B cell (primary cell): ENCODE measurements around the gene TARS2. TPM values are rescaled to one million over a fixed set of nuclear protein-coding genes. Genes with fewer than 3 reads are reported as not detected.

ENCODE experiments used
- ATAC-seq: fragments of 200-7000 bp; cut with Tn5 transposase; one replicate; pipeline ENCODE4 v1.10.0; 2021; ENCODE audit warnings: low read depth, mild to moderate bottlenecking, moderate number of reproducible peaks, moderate library complexity
- CTCF ChIA-PET: fragments of 350-600 bp; sonication (Branson Sonifier 250); formaldehyde crosslinking; loops from one replicate; lab custom pipeline; 2021; ENCODE audit warnings: antibody characterized with exemption, inconsistent platforms; lab: Charles Lee
- POLR2A ChIA-PET: fragments of 350-600 bp; sonication (Branson Sonifier 250); formaldehyde crosslinking; loops from one replicate; lab custom pipeline; 2021; ENCODE audit warnings: antibody characterized with exemption; lab: Charles Lee
- DNase-seq: peaks from one replicate; pipeline ENCODE4 v3.0.0; 2013
- H2AFZ ChIP-seq: 2 replicates; pipeline ENCODE4 v1.6.1; 2012; ENCODE audit warnings: mild to moderate bottlenecking, low read depth, low read length; ENCODE audit not compliant: insufficient read depth, poor library complexity, severe bottlenecking
- H3K27ac ChIP-seq, 2 donors: 1 replicate in 1 of 2; 2 replicates in 1 of 2; pipeline ENCODE4 v1.5.1; 2012 to 2013; ENCODE audit warnings: low read length in 2 of 2, mild to moderate bottlenecking in 2 of 2, moderate library complexity in 1 of 2
- H3K27me3 ChIP-seq, 4 experiments: fragments of 200-600 bp in 1 of 4; sonication (generic) in 1 of 4; replicated peaks in 1 of 4; 1 replicate in 2 of 4; 2 replicates in 2 of 4; pipeline versions ENCODE4 v1.6.1 to v1.7.0; 2013 to 2016; ENCODE audit warnings: low read length in 3 of 4, mild to moderate bottlenecking in 2 of 4, mixed read lengths in 1 of 4, moderate library complexity in 1 of 4; ENCODE audit not compliant: insufficient read depth in 4 of 4, control insufficient read depth in 3 of 4; ENCODE audit errors: control extremely low read depth in 1 of 4
- H3K36me3 ChIP-seq, 2 experiments: replicated peaks in 1 of 2; 1 replicate in 1 of 2; 2 replicates in 1 of 2; pipeline versions ENCODE4 v1.6.1 to v1.7.1; 2013; ENCODE audit warnings: low read length in 1 of 2; ENCODE audit not compliant: insufficient read depth in 2 of 2, control insufficient read depth in 1 of 2; ENCODE audit errors: control extremely low read depth in 1 of 2, extremely low read depth in 1 of 2
- H3K4me1 ChIP-seq, 2 donors: fragments of 200-600 bp in 1 of 2; sonication (generic) in 1 of 2; 1 replicate in 1 of 2; 2 replicates in 1 of 2; pipeline versions ENCODE4 v1.5.1 to v1.6.1; 2013 to 2017; ENCODE audit warnings: low read length in 2 of 2; ENCODE audit not compliant: control insufficient read depth in 2 of 2, insufficient read depth in 2 of 2
- H3K4me2 ChIP-seq: replicated peaks from 2 replicates; pipeline ENCODE3; 2012; ENCODE audit warnings: mild to moderate bottlenecking, low read depth, low read length; ENCODE audit not compliant: poor library complexity, severe bottlenecking
- H3K4me3 ChIP-seq, 5 experiments: fragments of 200-600 bp in 1 of 5; sonication (generic) in 1 of 5; 1 replicate in 3 of 5; 2 replicates in 2 of 5; pipeline versions ENCODE4 v1.5.1 to v1.7.0; 2011 to 2016; ENCODE audit warnings: low read length in 4 of 5, mild to moderate bottlenecking in 4 of 5, low read depth in 2 of 5, control low read depth in 1 of 5, moderate library complexity in 1 of 5; ENCODE audit not compliant: insufficient read depth in 1 of 5; ENCODE audit errors: control extremely low read depth in 1 of 5, extremely low read depth in 1 of 5
- H3K79me2 ChIP-seq: fragments of 200-600 bp; sonication (generic); one replicate; pipeline ENCODE4 v1.6.0; 2016; ENCODE audit warnings: low read length; ENCODE audit not compliant: control insufficient read depth, insufficient read depth
- H3K9ac ChIP-seq: fragments of 200-600 bp; sonication (generic); 2 replicates; pipeline ENCODE4 v1.6.1; 2017; ENCODE audit warnings: mild to moderate bottlenecking, low read length, moderate library complexity
- H3K9me3 ChIP-seq, 3 donors: one replicate each; pipeline versions ENCODE4 v1.6.1 to v1.7.1; 2013; ENCODE audit warnings: low read length in 2 of 3; ENCODE audit not compliant: control insufficient read depth in 2 of 3, insufficient read depth in 1 of 3; ENCODE audit errors: control extremely low read depth in 1 of 3
- H4K20me1 ChIP-seq: 2 replicates; pipeline ENCODE4 v1.6.0; 2012; ENCODE audit warnings: mild to moderate bottlenecking, low read length; ENCODE audit not compliant: insufficient read depth, control insufficient read depth, poor library complexity, severe bottlenecking
- H3K27ac Mint-ChIP-seq: one replicate; pipeline ENCODE4 v1.8.0; 2021; ENCODE audit warnings: mixed read lengths
- H3K27me3 Mint-ChIP-seq: one replicate; pipeline ENCODE4 v1.8.0; 2021; ENCODE audit warnings: mixed read lengths
- H3K4me1 Mint-ChIP-seq: one replicate; pipeline ENCODE4 v1.8.0; 2021; ENCODE audit warnings: mixed read lengths
- H3K4me3 Mint-ChIP-seq: one replicate; pipeline ENCODE4 v1.8.0; 2021; ENCODE audit warnings: mixed read lengths
- H3K9me3 Mint-ChIP-seq: one replicate; pipeline ENCODE4 v1.8.0; 2022; ENCODE audit warnings: mixed read lengths; ENCODE audit not compliant: insufficient read depth
- EZH2 ChIP-seq: IDR thresholded peaks from 2 replicates; pipeline ENCODE4 v1.6.1; 2012; ENCODE audit warnings: borderline replicate concordance, low read depth, mild to moderate bottlenecking, moderate library complexity, low read length; ENCODE audit not compliant: insufficient read depth, poor library complexity, severe bottlenecking
- WGBS: methylation state at CpG from one replicate; pipeline ENCODE4 v1.1.5; 2013; ENCODE audit warnings: missing lambda C conversion rate; ENCODE audit not compliant: insufficient coverage; 5-methylcytosine and 5-hydroxymethylcytosine counted together
- intact Hi-C: fragments of 100-400 bp; cut with micrococcal nuclease; formaldehyde crosslinking; loops from one replicate; pipeline ENCODE4 v1.10.0; 2022
- polyA plus RNA-seq: library from polyadenylated mRNA; depleted of rRNA; stranded (reverse); fragments of >200 nt; gene quantifications from 2 replicates; pipeline ENCODE4 v1.2.3, GENCODE V29; 2012
- total RNA-seq, 2 donors: library from RNA; stranded (reverse); fragments of 120-200 nt in 1 of 2; gene quantifications; 1 replicate in 1 of 2; 2 replicates in 1 of 2; pipeline versions ENCODE4 v1.2.3 to v1.2.4, GENCODE V29; 2013 to 2022
- TF ChIP-seq, protein P1 (sequence below): fragments of 200-600 bp; IDR thresholded peaks from one replicate; pipeline ENCODE4 v1.8.0; 2022; ENCODE audit warnings: antibody characterized with exemption, mild to moderate bottlenecking

The TARS2 gene
- total and polyA plus RNA-seq, 2 donors (not counting 1 experiment from before 2014, with no cell fraction given): 42.2 to 53.6 TPM

DNA sequence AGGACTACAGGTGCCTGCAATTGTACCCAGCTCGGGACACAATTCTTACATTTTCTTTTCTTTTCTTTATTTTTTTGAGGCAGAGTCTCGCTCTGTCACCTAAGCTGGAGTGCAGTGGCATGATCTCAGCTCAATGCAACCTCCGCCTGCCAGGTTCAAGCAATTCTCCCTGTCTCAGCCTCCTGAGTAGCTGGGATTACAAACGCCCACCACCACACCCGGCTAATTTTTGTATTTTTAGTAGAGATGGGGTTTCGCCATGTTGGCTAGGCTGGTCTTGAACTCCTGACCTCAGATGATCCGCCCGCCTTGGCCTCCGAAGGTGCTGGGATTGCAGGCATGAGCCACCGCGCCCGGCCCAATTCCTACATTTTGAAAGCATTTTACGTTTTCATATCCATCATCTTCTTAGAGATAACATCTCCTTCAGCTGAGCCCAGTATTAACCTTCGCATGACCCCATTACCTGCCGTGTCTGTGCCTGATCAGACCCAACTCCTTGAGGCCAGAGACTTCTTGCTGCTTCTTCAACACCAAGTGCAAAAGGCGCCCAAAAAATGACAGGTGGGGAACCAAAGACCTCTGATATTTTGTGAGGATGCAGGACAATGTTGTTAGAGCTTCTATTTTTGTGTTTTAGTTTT, 59.2 kb downstream of the TARS2 start:
- Histone ChIP-seq H3K36me3 (no peaks in the 10 kb centered on the region), H3K27ac (no peak overlapping the region), H4K20me1 (no peaks in the 10 kb centered on the region), H3K27me3 (peaks cover 0 to 32% (median 9%) of the 10 kb centered on the region in 4 experiments), H2AFZ (no peak overlapping the region), H3K9me3 (no peaks in the 10 kb centered on the region), H3K4me3 (no peak overlapping the region), H3K4me2 (no peak overlapping the region), H3K79me2 (no peaks in the 10 kb centered on the region), H3K4me1 (peaks cover 10 to 12% of the 10 kb centered on the region in 2 donors), H3K9ac (no peak overlapping the region)
- Mint-ChIP-seq H3K27ac (no peak overlapping the region), H3K4me3 (no peak overlapping the region), H3K9me3 (no peaks in the 10 kb centered on the region), H3K4me1 (peaks cover 13% of the 10 kb centered on the region), H3K27me3 (peaks cover 12% of the 10 kb centered on the region)
- intact Hi-C loops: no loop called here
- DNase-seq: no peak
- ChIA-PET CTCF (interaction anchor here (1.3 kb wide), 1 partner anchor 14 kb away, joined by 3 read pairs; no protein-coding TSS in a partner anchor), POLR2A (interaction anchor here (0.7 kb wide), 1 partner anchor 98 kb away, joined by 3 read pairs; no protein-coding TSS in a partner anchor)
- no peak for ATAC-seq
- TF ChIP-seq, protein P1, sequence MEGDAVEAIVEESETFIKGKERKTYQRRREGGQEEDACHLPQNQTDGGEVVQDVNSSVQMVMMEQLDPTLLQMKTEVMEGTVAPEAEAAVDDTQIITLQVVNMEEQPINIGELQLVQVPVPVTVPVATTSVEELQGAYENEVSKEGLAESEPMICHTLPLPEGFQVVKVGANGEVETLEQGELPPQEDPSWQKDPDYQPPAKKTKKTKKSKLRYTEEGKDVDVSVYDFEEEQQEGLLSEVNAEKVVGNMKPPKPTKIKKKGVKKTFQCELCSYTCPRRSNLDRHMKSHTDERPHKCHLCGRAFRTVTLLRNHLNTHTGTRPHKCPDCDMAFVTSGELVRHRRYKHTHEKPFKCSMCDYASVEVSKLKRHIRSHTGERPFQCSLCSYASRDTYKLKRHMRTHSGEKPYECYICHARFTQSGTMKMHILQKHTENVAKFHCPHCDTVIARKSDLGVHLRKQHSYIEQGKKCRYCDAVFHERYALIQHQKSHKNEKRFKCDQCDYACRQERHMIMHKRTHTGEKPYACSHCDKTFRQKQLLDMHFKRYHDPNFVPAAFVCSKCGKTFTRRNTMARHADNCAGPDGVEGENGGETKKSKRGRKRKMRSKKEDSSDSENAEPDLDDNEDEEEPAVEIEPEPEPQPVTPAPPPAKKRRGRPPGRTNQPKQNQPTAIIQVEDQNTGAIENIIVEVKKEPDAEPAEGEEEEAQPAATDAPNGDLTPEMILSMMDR: no peak
- TF ChIP-seq EZH2: no peak
- 98% methylated on average over 12 of the region's 16 CpGs for WGBS

DNA sequence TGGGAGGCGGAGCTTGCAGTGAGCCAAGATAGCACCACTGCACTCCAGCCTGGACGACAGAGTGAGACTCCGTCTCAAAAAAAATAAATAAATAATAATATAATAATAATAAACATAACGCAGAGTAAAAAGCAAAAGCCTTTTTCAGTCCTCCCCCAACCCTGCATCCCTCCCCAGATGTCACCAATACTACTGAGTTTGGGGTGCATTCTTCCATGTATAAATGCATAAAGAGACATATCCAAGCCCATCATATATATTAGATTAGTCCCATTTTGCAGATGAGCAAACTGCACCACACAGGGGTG, 61.1 kb downstream of the TARS2 start:
- Histone ChIP-seq H3K36me3 (no peaks in the 10 kb centered on the region), H3K4me2 (peak overlapping the region; percentile 97), H3K4me1 (peaks cover 18 to 28% of the 10 kb centered on the region in 2 donors), H3K27me3 (peaks cover 0 to 38% (median 9%) of the 10 kb centered on the region in 4 experiments), H4K20me1 (no peaks in the 10 kb centered on the region), H2AFZ (peak overlapping the region; percentile 82), H3K79me2 (no peaks in the 10 kb centered on the region), H3K9me3 (no peaks in the 10 kb centered on the region), H3K4me3 (peak overlapping the region; percentile 32 to 66 (median 60)), H3K9ac (peak overlapping the region; percentile 67), H3K27ac (no peak overlapping the region)
- H3K9me3 Mint-ChIP-seq: no peaks in the 10 kb centered on the region
- ATAC-seq: no peak
- TF ChIP-seq, protein P1: no peak
- TF ChIP-seq EZH2: no peak
- POLR2A ChIA-PET: interaction anchor here (0.6 kb wide), 1 partner anchor 706 kb away, joined by 3 read pairs; the partner anchor contains the start of gene PSMD4
- no peak overlapping the region for H3K27ac Mint-ChIP-seq
- peak overlapping the region; percentile 85 for H3K4me3 Mint-ChIP-seq
- DNase-seq: no peak
- H3K4me1 Mint-ChIP-seq: peaks cover 26% of the 10 kb centered on the region
- intact Hi-C loops: no loop called here
- peaks cover 12% of the 10 kb centered on the region for H3K27me3 Mint-ChIP-seq
- no CpG with 5 or more reads among the region's 4 CpGs for WGBS
- CTCF ChIA-PET: interaction anchor here (0.7 to 1.5 kb wide), 3 partner anchors 12 to 81 kb away, joined by 3 to 11 read pairs (median 3); partner anchors contain the start of gene ENSA
